AG04450 (cell line): ENCODE measurements around the gene CARMIL1. TPM values are rescaled to one million over a fixed set of nuclear protein-coding genes. Genes with fewer than 3 reads are reported as not detected.

Source experiments
- CTCF ChIA-PET: fragments of 300-600, 350-600 bp; formaldehyde crosslinking; extraction: SDS; loops from one replicate; lab custom pipeline; 2022; ENCODE audit warnings: antibody characterized with exemption, inconsistent platforms; lab: Charles Lee
- POLR2A ChIA-PET: fragments of 350-600 bp; formaldehyde crosslinking; extraction: SDS; loops from one replicate; lab custom pipeline; 2021; ENCODE audit warnings: antibody characterized with exemption, inconsistent platforms; lab: Yijun Ruan, JAX
- DNase-seq: peaks from one replicate; pipeline ENCODE4 v3.0.0-alpha.2; 2011; ENCODE audit warnings: low read depth, low spot score
- H3K27ac ChIP-seq: one replicate; pipeline ENCODE4 v1.5.1; 2012; ENCODE audit warnings: low read depth, low read length, control low read depth
- H3K27me3 ChIP-seq: one replicate; pipeline ENCODE4 v1.6.0; 2012; ENCODE audit warnings: low read length; ENCODE audit not compliant: control insufficient read depth, insufficient read depth
- H3K4me3 ChIP-seq: 2 replicates; pipeline ENCODE4 v1.5.1; 2011; ENCODE audit warnings: mild to moderate bottlenecking, low read depth, low read length, control low read depth
- H3K9me3 ChIP-seq: 2 replicates; pipeline ENCODE4 v1.5.1; 2012; ENCODE audit warnings: low read length; ENCODE audit not compliant: control insufficient read depth, insufficient read depth
- polyA plus RNA-seq: library from polyadenylated mRNA; depleted of rRNA; stranded (reverse); fragments of >200 nt; gene quantifications from 2 replicates; pipeline ENCODE4 v1.2.3, GENCODE V29; 2011
- TF ChIP-seq, protein P1 (sequence below): IDR thresholded peaks from 2 replicates; pipeline ENCODE4 v1.5.1; 2011; ENCODE audit warnings: low read depth, low read length, control low read depth, inconsistent platforms

The CARMIL1 gene
- polyA plus RNA-seq, 1 experiment = 0.55 TPM

DNA sequence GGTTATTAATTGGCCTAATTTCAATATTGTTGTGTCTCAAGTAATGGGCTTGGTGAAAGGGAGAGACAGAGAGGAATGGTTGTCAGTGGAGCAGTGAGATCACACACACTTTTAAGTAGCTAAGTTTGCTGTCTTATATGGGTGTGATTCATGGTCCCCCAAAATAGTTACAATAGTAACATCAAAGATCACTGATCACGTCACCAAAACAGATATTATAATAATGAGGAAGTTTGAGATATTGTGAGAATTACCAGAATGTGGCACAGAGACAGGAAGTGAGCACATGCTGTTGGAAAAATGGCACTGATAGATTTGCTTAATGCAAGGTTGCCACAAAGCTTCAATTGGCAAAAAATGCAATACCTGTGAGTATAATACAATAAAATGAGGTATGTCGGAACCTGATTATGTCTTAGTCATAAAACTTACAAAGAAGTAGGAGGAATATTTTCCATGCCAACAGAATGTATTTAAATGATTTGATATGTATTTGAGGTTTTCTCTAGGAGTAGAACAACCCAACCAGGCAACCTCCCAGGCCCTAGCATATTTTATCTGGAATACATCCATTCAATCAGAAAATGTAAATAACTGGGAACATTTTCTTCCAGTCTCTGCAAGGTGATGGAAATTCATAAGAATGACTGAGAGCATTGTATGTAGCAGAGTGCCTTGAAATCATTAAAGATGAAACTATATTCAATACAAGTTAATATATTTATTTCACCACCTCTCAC, 167.8 kb downstream of the CARMIL1 start:
- H3K4me3 ChIP-seq = no peak overlapping the region
- CTCF ChIA-PET = no interaction called here
- no peaks in the 10 kb centered on the region for H3K27me3 ChIP-seq
- TF ChIP-seq, protein P1, sequence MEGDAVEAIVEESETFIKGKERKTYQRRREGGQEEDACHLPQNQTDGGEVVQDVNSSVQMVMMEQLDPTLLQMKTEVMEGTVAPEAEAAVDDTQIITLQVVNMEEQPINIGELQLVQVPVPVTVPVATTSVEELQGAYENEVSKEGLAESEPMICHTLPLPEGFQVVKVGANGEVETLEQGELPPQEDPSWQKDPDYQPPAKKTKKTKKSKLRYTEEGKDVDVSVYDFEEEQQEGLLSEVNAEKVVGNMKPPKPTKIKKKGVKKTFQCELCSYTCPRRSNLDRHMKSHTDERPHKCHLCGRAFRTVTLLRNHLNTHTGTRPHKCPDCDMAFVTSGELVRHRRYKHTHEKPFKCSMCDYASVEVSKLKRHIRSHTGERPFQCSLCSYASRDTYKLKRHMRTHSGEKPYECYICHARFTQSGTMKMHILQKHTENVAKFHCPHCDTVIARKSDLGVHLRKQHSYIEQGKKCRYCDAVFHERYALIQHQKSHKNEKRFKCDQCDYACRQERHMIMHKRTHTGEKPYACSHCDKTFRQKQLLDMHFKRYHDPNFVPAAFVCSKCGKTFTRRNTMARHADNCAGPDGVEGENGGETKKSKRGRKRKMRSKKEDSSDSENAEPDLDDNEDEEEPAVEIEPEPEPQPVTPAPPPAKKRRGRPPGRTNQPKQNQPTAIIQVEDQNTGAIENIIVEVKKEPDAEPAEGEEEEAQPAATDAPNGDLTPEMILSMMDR = no peak
- POLR2A ChIA-PET = no interaction called here
- H3K27ac ChIP-seq = no peak overlapping the region
- H3K9me3 ChIP-seq = no peaks in the 10 kb centered on the region
- DNase-seq = no peak

DNA sequence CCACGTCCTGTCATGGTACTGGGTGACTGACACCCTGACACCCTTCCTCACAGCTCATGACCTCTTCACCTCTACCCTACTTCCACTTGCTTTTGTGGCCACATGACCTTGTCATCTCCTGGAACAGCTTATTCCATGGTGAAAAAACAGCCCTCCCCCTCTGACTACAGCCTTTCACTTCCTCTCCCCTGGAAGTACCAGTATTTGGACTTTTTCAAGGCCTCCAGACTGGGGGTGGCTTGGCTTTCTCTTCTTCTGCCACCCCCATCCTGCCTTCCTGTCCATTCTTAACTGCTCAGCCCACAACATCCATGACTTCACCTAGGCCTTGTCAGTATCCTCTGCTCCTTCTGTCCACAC, 168.4 kb downstream of the CARMIL1 start:
- TF ChIP-seq, protein P1 = no peak
- H3K27me3 ChIP-seq = no peaks in the 10 kb centered on the region
- no peak for DNase-seq
- no peaks in the 10 kb centered on the region for H3K9me3 ChIP-seq
- CTCF ChIA-PET = no interaction called here
- no peak overlapping the region for H3K4me3 ChIP-seq
- POLR2A ChIA-PET = no interaction called here
- H3K27ac ChIP-seq = no peak overlapping the region

DNA sequence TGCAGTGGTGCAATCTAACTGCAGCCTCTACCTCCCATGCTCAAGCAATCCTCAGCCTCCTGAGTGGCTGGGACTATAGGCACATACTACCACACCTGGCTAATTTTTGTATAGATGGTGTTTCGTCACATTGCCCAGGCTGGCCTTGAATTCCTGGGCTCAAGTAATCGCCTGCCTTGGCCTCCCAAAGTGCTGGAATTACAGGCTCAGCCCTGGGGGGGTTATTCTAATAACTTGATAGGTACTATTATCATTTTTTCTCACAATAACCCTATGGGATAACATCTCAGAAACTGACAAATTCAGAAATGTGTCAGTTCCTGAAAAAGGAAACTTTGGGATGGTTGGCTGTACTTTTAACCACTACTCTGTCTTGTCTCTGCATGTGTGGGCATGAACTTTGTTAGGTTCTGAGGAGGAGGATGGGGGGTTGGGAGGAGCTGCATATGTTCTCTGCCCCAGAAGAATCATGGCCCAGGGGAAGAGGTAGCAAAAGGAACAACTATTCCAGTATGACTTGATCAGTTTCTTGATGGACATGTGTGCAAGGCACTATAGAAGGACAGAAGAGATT, 169.9 kb downstream of the CARMIL1 start:
- H3K27ac ChIP-seq = no peak overlapping the region
- no peak overlapping the region for H3K4me3 ChIP-seq
- TF ChIP-seq, protein P1 = no peak
- ChIA-PET CTCF (no interaction called here), POLR2A (no interaction called here)
- H3K27me3 ChIP-seq = no peaks in the 10 kb centered on the region
- H3K9me3 ChIP-seq = no peaks in the 10 kb centered on the region
- no peak for DNase-seq

DNA sequence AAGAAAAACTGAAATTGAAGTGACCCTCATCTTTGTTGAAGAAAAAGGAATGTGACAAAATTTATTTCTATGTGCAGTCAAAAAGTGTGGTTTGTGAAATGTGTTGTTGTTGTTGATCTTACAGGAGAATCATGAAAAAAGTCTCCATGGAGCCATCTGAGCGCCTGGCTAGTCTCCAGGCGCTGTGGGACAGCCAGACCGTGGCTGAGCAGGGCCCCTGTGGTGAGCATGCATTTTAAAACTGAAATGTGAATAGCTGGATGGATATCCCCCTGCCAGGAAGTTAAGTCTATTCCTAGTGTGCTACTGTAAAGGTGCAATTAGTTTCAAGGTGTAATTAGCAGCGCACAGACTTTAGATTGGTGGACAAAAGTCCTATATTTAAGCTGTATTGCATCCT, 170.6 kb downstream of the CARMIL1 start:
- H3K4me3 ChIP-seq = no peak overlapping the region
- no peak overlapping the region for H3K27ac ChIP-seq
- H3K27me3 ChIP-seq = no peaks in the 10 kb centered on the region
- no peak for DNase-seq
- H3K9me3 ChIP-seq = no peaks in the 10 kb centered on the region
- ChIA-PET CTCF (interaction anchor here (1.0 kb wide), 1 partner anchor 41 kb away, joined by 3 read pairs; no protein-coding TSS in a partner anchor), POLR2A (no interaction called here)
- TF ChIP-seq, protein P1 = no peak

DNA sequence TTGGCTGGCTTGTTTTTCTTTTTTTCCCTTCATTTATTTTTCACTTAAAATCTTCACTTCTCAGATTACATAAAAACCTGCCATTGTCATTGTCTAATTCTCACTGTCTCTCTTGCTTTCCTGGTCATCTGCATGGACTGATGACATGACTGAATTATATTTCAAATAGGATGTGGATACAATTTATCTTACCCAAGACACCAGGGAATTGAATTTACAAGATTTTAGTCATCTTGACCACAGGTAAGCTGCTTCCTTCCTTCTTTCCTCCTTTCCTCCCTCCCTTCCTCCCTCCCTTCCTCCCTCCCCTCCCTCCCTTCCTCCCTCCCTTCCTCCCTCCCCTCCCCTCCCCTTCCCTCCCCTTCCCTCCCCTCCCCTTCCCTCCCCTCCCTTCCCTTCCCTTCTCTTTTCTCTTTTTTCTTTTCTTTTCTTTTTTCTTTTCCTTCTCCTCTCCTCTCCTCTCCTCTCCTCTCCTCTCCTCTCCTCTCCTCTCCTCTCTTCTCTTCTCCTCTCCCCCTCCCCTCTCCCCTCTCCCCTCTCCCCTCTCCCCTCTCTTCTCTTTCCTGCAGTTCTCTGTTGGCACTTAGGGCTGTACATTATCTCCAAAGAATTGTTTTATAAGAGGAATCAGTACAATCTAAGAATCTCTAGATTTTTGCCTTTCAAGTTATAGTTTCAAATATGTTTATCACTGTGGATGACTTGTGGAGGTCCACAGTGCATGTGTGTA, 171.5 kb downstream of the CARMIL1 start:
- TF ChIP-seq, protein P1 = no peak
- no peaks in the 10 kb centered on the region for H3K9me3 ChIP-seq
- no peak overlapping the region for H3K4me3 ChIP-seq
- H3K27ac ChIP-seq = no peak overlapping the region
- H3K27me3 ChIP-seq = no peaks in the 10 kb centered on the region
- no peak for DNase-seq
- POLR2A ChIA-PET = no interaction called here
- CTCF ChIA-PET = interaction anchor here (1.0 kb wide), 1 partner anchor 40 kb away, joined by 3 read pairs; no protein-coding TSS in a partner anchor
